GM10248 (cell line): Measurements from ENCODE around the gene ASB16.
"Not testable (repeated sequence)": the region's sequence is repeated elsewhere in the genome, so short reads cannot be mapped to it uniquely, and the experiment has no call there.

Source experiments
- CTCF ChIA-PET: fragments of 300-600 bp; sonication (Branson Sonifier 250); formaldehyde crosslinking; extraction: SDS; loops from one replicate; lab custom pipeline; 2021; ENCODE audit warnings: antibody characterized with exemption; lab: Yijun Ruan, JAX
- POLR2A ChIA-PET: fragments of 350-650 bp; sonication (Branson Sonifier 250); formaldehyde crosslinking; extraction: SDS; loops from one replicate; lab custom pipeline; 2020; ENCODE audit warnings: antibody characterized with exemption; lab: Yijun Ruan, JAX
- DNase-seq: peaks from one replicate; pipeline ENCODE4 v3.0.0; 2012; ENCODE audit errors: extremely low spot score
- CTCF ChIP-seq: IDR thresholded peaks from 2 replicates; pipeline ENCODE4 v1.5.1; 2012; ENCODE audit warnings: mild to moderate bottlenecking, low read depth; ENCODE audit errors: extremely low read depth, missing control alignments, control extremely low read depth

ASB16 gene

GRCh38 chr17:44147812-44148211, 22.7 kb upstream of the ASB16 start:
- CTCF ChIA-PET, result interaction anchor here (1.2 to 2.0 kb wide), 4 partner anchors 24 to 540 kb away, joined by 3 to 7 read pairs (median 4); partner anchors contain the start of gene HDAC5
- no peak for TF ChIP-seq CTCF
- POLR2A ChIA-PET, result interaction anchor here (0.7 kb wide), 1 partner anchor 390 kb away, joined by 8 read pairs; no protein-coding TSS in a partner anchor
- DNase-seq, result no peak

GRCh38 chr17:44149066-44149465, 21.4 kb upstream of the ASB16 start:
- not testable (repeated sequence) for DNase-seq
- CTCF ChIA-PET, result interaction anchor here (0.9 to 2.0 kb wide), 6 partner anchors 9 to 539 kb away, joined by 3 to 7 read pairs (median 3); partner anchors contain the start of gene HDAC5
- POLR2A ChIA-PET, result interaction anchor here (0.8 kb wide), 1 partner anchor 22 kb away, joined by 3 read pairs; no protein-coding TSS in a partner anchor

GRCh38 chr17:44149750-44150329, 20.7 kb upstream of the ASB16 start:
- no peak for TF ChIP-seq CTCF
- POLR2A ChIA-PET, result no interaction called here
- CTCF ChIA-PET, result interaction anchor here (1.3 to 2.0 kb wide), 5 partner anchors 10 to 60 kb away, joined by 3 to 9 read pairs (median 5); no protein-coding TSS in a partner anchor
- DNase-seq, result no peak

DNA sequence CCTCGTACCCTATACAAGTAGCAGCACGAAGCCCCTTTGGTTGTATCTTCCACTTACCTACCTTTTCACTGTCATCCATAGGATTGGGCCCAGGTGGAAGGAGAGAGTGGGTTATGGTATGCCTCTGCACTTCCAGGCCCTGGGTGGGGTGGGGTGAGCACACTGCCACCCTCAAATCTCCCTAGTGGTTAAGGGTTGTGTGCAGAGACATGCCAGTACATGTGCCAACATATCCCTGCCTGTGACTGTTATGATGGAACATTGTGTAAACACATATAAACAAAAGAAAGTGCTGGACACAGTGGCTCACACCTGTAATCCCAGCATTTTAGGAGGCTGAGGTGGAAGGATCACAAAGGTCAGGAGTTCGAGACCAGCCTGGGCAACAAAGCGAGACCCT, 17.6 kb upstream of the ASB16 start:
- no peak for TF ChIP-seq CTCF
- no peak for DNase-seq
- ChIA-PET POLR2A (no interaction called here), CTCF (interaction anchor here (0.9 to 1.5 kb wide), 3 partner anchors 9 to 16 kb away, joined by 3 to 4 read pairs (median 3); no protein-coding TSS in a partner anchor)

DNA sequence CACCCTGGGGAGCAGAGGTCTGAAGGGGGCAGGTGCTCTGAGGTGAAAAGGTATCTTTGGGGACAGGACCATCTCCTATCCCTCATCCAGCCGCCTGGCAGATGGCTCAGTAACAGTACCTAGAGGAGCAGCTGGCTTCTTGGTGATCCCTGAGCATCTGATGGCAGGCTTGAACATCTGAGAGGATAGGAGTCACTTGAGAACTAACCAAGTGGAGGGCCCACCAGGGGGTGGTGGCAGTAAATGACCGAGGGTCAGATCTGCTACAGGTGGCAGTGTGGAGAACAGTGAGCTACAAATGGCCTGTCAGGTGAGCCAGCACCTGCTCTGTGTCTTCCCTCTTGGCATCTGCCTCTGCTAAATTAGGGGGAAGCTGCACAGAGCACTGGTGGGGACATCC, 15.0 kb upstream of the ASB16 start:
- POLR2A ChIA-PET, result no interaction called here
- CTCF ChIA-PET, result interaction anchor here (1.0 to 4.1 kb wide), 4 partner anchors 9 to 54 kb away, joined by 3 to 20 read pairs (median 6); partner anchors contain the start of gene HROB
- no peak for TF ChIP-seq CTCF
- no peak for DNase-seq

- no peak for DNase-seq
- CTCF ChIA-PET, result interaction anchor here (1.2 to 3.2 kb wide), 6 partner anchors 9 to 51 kb away, joined by 3 to 13 read pairs (median 4); partner anchors contain the start of gene HDAC5
- POLR2A ChIA-PET, result no interaction called here
- TF ChIP-seq CTCF, result no peak
Observed at GRCh38 chr17:44159519-44160210, 10.8 kb upstream of the ASB16 start.
